Left ventricle myocardium inferior (tissue), 1 donor: Measurements from ENCODE around the gene NELL1. TPM values are rescaled to one million over a fixed set of nuclear protein-coding genes. Genes with fewer than 3 reads are reported as not detected.

Experiments
- DNase-seq: peaks from one replicate; pipeline ENCODE4 v3.0.0-alpha.2; 2020
- H3K27ac ChIP-seq: fragments of 200-600 bp; replicated peaks from 2 replicates; pipeline ENCODE4 v1.8.0; 2021
- H3K27me3 ChIP-seq: fragments of 200-600 bp; 2 replicates; pipeline ENCODE4 v1.8.0; 2021; ENCODE audit warnings: low read depth
- H3K36me3 ChIP-seq: fragments of 200-600 bp; 2 replicates; pipeline ENCODE4 v1.8.0; 2021
- H3K4me1 ChIP-seq: fragments of 200-600 bp; 2 replicates; pipeline ENCODE4 v1.8.0; 2021
- H3K4me3 ChIP-seq: fragments of 200-600 bp; 2 replicates; pipeline ENCODE4 v1.8.0; 2021; ENCODE audit warnings: mild to moderate bottlenecking, moderate library complexity
- H3K9me3 ChIP-seq: fragments of 200-600 bp; replicated peaks from 2 replicates; pipeline ENCODE4 v1.8.0; 2021
- intact Hi-C: fragments of 100-400 bp; cut with micrococcal nuclease; formaldehyde crosslinking; loops from one replicate; pipeline ENCODE4 v1.11.0; 2022
- total RNA-seq: library from RNA; stranded (reverse); fragmentation: NEBNext Ultra II Directional; extraction: Animal tissue kit (Norgen Biotek cat#: 25700); gene quantifications from one replicate; pipeline ENCODE4 v1.2.1, GENCODE V29; 2021
- TF ChIP-seq, protein P1 (sequence below): fragments of 200-600 bp; IDR thresholded peaks from 2 replicates; pipeline ENCODE4 v1.8.0; 2021; ENCODE audit warnings: antibody characterized with exemption, mild to moderate bottlenecking, borderline replicate concordance
- donor health status: DM: no; HTN: yes; CAD: no; lungs with severe emphysema.

The NELL1 gene
- total RNA-seq, 1 donor from 2014 or later = not detected

DNA sequence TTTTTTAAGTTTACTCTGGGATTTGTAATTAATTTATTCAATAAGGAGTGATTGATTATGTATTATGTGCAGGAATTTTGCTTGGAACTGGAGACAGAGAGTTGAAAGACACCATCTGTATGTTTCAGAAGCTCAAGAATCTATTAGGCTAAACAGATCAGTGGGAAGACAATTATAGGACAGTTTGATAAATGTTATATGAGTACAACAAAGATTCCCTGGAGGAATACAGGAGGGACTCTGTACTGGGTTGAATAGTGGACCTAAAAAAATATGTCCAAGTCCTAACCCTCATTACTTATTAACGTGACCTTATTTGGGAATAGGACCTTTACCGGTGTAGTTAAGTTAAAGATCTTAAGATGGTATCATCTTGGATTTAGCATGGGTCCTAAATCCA lies 681.2 kb downstream of the NELL1 start:
- H3K4me1 ChIP-seq = no peaks in the 10 kb centered on the region
- no peak overlapping the region for H3K27ac ChIP-seq
- peaks cover 4% of the 10 kb centered on the region for H3K9me3 ChIP-seq
- H3K27me3 ChIP-seq = no peaks in the 10 kb centered on the region
- H3K36me3 ChIP-seq = no peaks in the 10 kb centered on the region
- intact Hi-C loops = no loop called here
- TF ChIP-seq, protein P1, sequence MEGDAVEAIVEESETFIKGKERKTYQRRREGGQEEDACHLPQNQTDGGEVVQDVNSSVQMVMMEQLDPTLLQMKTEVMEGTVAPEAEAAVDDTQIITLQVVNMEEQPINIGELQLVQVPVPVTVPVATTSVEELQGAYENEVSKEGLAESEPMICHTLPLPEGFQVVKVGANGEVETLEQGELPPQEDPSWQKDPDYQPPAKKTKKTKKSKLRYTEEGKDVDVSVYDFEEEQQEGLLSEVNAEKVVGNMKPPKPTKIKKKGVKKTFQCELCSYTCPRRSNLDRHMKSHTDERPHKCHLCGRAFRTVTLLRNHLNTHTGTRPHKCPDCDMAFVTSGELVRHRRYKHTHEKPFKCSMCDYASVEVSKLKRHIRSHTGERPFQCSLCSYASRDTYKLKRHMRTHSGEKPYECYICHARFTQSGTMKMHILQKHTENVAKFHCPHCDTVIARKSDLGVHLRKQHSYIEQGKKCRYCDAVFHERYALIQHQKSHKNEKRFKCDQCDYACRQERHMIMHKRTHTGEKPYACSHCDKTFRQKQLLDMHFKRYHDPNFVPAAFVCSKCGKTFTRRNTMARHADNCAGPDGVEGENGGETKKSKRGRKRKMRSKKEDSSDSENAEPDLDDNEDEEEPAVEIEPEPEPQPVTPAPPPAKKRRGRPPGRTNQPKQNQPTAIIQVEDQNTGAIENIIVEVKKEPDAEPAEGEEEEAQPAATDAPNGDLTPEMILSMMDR = no peak
- no peak for DNase-seq
- H3K4me3 ChIP-seq = no peak overlapping the region

DNA sequence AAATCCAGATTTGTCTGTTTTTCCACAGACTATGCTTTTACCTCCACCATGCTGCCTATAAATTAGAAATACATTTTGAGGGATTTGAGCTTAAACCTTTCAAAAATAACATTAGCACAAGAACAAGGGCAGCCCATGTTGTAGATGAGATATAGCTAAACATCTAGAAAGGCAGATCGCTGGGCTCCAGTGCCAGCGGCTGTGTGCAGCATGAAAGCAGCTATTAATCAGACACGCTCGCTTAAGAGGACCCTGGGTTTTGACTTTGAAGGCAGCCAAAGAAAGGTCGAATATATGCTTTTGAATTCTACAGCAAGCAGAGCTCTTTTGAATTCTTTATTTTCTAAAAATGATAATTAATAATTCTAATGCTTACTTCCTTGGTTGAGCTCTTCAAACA lies 684.0 kb downstream of the NELL1 start:
- no peak overlapping the region for H3K27ac ChIP-seq
- no peaks in the 10 kb centered on the region for H3K36me3 ChIP-seq
- no peaks in the 10 kb centered on the region for H3K27me3 ChIP-seq
- DNase-seq = no peak
- intact Hi-C loops = no loop called here
- no peaks in the 10 kb centered on the region for H3K4me1 ChIP-seq
- TF ChIP-seq, protein P1 = no peak
- peaks cover 10% of the 10 kb centered on the region for H3K9me3 ChIP-seq
- H3K4me3 ChIP-seq = no peak overlapping the region

DNA sequence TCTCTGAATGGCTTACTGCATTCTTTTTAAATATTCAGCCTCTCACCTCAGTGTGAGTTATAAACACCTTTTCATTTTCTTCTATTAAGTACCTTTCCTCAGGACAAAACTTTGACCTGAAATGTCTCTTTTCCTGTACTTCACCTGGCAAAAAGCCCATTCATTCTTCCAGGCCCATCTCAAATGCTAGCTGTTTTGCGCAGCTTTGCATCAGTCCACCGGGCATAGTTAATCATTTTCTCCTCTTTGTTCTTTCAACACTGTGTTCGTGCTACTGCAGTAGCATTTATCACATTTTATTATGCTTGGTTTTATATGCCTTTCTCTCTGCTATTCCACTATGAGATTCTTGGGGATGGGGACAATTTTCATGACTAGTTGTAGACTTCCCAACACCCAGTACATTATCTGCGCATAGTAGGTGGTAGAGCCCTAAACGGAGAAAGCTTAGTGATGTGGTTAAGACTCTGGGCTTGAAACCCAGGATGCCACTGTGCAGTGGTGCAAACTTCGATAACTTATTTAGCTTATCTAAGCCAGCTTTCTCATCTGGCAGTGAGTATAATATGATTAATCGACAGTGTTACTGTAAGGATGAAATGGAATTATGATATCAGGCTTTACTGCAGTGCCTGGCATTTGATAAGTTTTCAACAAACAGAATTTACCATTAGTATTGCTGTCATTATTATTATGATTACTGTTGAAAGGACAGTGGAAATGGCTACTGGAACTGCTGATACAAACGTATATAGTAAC lies 695.7 kb downstream of the NELL1 start:
- Histone ChIP-seq H3K27me3 (no peaks in the 10 kb centered on the region), H3K4me1 (no peaks in the 10 kb centered on the region), H3K36me3 (no peaks in the 10 kb centered on the region), H3K9me3 (peaks cover 3% of the 10 kb centered on the region), H3K4me3 (no peak overlapping the region), H3K27ac (no peak overlapping the region)
- intact Hi-C loops = no loop called here
- TF ChIP-seq, protein P1 = no peak
- no peak for DNase-seq

DNA sequence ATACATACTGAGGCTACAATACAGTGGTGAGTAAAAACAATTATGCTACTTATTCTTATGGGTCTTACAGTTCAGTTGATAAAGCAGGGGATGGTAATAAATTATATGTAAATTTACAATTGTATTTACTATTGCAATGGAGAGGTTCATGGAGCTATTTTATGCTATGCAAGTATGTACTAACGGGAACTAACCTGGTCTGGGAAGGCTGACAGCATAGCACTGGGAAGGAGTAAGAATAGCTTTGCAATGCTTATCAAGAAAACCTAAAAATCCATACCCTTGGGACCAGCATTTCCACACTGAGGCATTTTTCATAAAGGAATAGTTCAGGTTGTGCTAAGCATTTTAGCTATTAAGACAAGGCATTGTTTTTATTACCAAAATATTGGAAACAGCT lies 700.6 kb downstream of the NELL1 start:
- intact Hi-C loops = no loop called here
- Histone ChIP-seq H3K27me3 (no peaks in the 10 kb centered on the region), H3K9me3 (no peaks in the 10 kb centered on the region), H3K36me3 (no peaks in the 10 kb centered on the region), H3K4me3 (no peak overlapping the region), H3K27ac (no peak overlapping the region), H3K4me1 (no peaks in the 10 kb centered on the region)
- TF ChIP-seq, protein P1 = no peak
- no peak for DNase-seq

DNA sequence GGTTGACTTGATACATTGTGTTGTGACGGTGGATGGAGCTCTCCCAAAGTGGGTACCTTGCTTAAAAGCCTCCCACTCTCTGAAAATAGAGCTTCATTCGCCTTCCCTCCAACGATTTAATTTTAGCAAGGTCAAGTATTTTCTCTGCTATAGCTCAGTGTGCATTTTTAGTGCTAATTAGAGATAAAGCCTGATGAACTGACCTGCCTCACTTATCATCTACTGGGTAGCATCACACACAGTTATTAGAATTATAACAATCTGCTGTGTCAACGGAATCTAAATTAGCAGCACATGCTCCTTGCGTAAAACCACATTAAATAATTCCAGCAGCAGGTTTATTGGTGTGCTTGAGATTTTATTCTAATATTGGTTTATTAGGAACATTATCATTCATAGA lies 701.7 kb downstream of the NELL1 start:
- no peaks in the 10 kb centered on the region for H3K36me3 ChIP-seq
- no peaks in the 10 kb centered on the region for H3K27me3 ChIP-seq
- DNase-seq = no peak
- no peak overlapping the region for H3K27ac ChIP-seq
- no peaks in the 10 kb centered on the region for H3K4me1 ChIP-seq
- H3K9me3 ChIP-seq = no peaks in the 10 kb centered on the region
- TF ChIP-seq, protein P1 = no peak
- intact Hi-C loops = no loop called here
- no peak overlapping the region for H3K4me3 ChIP-seq
